ENCODE data around the gene GDF9.

The GDF9 gene

GRCh38 chr5:132873930-132874271, 7.6 kb upstream of the GDF9 start:
- TF ChIP-seq, protein P1, sequence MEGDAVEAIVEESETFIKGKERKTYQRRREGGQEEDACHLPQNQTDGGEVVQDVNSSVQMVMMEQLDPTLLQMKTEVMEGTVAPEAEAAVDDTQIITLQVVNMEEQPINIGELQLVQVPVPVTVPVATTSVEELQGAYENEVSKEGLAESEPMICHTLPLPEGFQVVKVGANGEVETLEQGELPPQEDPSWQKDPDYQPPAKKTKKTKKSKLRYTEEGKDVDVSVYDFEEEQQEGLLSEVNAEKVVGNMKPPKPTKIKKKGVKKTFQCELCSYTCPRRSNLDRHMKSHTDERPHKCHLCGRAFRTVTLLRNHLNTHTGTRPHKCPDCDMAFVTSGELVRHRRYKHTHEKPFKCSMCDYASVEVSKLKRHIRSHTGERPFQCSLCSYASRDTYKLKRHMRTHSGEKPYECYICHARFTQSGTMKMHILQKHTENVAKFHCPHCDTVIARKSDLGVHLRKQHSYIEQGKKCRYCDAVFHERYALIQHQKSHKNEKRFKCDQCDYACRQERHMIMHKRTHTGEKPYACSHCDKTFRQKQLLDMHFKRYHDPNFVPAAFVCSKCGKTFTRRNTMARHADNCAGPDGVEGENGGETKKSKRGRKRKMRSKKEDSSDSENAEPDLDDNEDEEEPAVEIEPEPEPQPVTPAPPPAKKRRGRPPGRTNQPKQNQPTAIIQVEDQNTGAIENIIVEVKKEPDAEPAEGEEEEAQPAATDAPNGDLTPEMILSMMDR (IDR thresholded peaks at IDR 0.05; ENCODE audit: control insufficient read depth, extremely low read depth, insufficient read depth), result no peak
- no peak for DNase-seq (ENCODE audit: low read depth)
- H3K4me3 ChIP-seq (ENCODE audit: low read depth, low read length), result no peak overlapping the region

GRCh38 chr5:132873119-132873929, 7.1 kb upstream of the GDF9 start, which contains the start of gene LEAP2:
LEAP2 (plus strand) TSS chr5:132873668; CDS start chr5:132873695, 27 bp downstream.
- DNase-seq (ENCODE audit: low read depth), result no peak
- no peak within 1 kb of the TSS for H3K4me3 ChIP-seq (ENCODE audit: low read depth, low read length)

DNA sequence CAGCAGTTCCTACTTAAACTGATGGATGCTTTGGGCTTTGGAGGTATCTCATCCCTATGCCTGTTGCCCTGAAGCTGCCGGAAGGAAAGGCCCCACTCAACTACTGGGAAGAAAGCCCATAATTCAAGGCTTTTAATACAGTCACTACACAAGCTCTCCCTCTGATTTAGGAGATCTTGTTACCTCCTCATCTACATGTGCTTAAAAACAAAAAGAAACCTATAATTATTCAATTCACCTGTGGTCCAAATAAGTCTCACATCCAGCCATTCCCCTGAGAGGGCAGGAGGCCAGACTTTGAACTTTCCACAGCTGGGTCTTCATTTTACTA, 6.5 kb upstream of the GDF9 start:
- H3K4me3 ChIP-seq (ENCODE audit: low read depth, low read length), result no peak overlapping the region
- TF ChIP-seq, protein P1 (IDR thresholded peaks at IDR 0.05; ENCODE audit: control insufficient read depth, extremely low read depth, insufficient read depth), result no peak
- DNase-seq (ENCODE audit: low read depth), result no peak

More at GRCh38 chr5:132873119-132873929, 7.1 kb upstream of the GDF9 start, which contains the start of gene LEAP2:
- TF ChIP-seq, protein P1 (IDR thresholded peaks at IDR 0.05; ENCODE audit: control insufficient read depth, extremely low read depth, insufficient read depth), result no peak

- TF ChIP-seq, protein P1 (IDR thresholded peaks at IDR 0.05; ENCODE audit: control insufficient read depth, extremely low read depth, insufficient read depth), result no peak
- DNase-seq (ENCODE audit: low read depth), result no peak
These were observed 5.4 kb upstream of the GDF9 start for GRCh38 chr5:132871459-132872284.

GRCh38 chr5:132870801-132871200, 4.5 kb upstream of the GDF9 start:
- TF ChIP-seq, protein P1 (IDR thresholded peaks at IDR 0.05; ENCODE audit: control insufficient read depth, extremely low read depth, insufficient read depth), result no peak
- H3K4me3 ChIP-seq (ENCODE audit: low read depth, low read length), result no peak overlapping the region
- DNase-seq (ENCODE audit: low read depth), result no peak

More at GRCh38 chr5:132871459-132872284, 5.4 kb upstream of the GDF9 start:
- H3K4me3 ChIP-seq (ENCODE audit: low read depth, low read length), result no peak overlapping the region

- no peak overlapping the region for H3K4me3 ChIP-seq (ENCODE audit: low read depth, low read length)
- DNase-seq (ENCODE audit: low read depth), result no peak
- TF ChIP-seq, protein P1 (IDR thresholded peaks at IDR 0.05; ENCODE audit: control insufficient read depth, extremely low read depth, insufficient read depth), result no peak
These were observed 2.5 kb upstream of the GDF9 start for GRCh38 chr5:132868754-132869153.

Measured in LNCaP clone FGC (cell line).